HG02840 (cell line): ENCODE measurements around the gene REM1.
A peak's percentile ranks its signal among the peaks of the same experiment; 100 is the strongest.
"Not testable (repeated sequence)": the region's sequence is repeated elsewhere in the genome, so short reads cannot be mapped to it uniquely, and the experiment has no call there.

Source experiments
- ATAC-seq: cut with Tn5 transposase; IDR thresholded peaks from one replicate; pipeline ENCODE4 v1.9.1; 2021; ENCODE audit warnings: mild to moderate bottlenecking, moderate library complexity, moderate number of reproducible peaks; ENCODE audit not compliant: unreplicated experiment, low FRiP score

The REM1 gene

GRCh38 chr20:31474758-31475427, at the start of gene REM1, which contains the start of gene DEFB124:
Gene REM1, plus strand, starts transcription at chr20:31475288. Its CDS starts 1,158 bp downstream, at chr20:31476446.
Gene DEFB124, minus strand, starts transcription at chr20:31475127. Its CDS starts 2,114 bp downstream, at chr20:31473013.
- no peak for ATAC-seq

GRCh38 chr20:31425797-31426196, 49.3 kb upstream of the REM1 start:
- ATAC-seq = no peak

GRCh38 chr20:31426891-31427551, 48.1 kb upstream of the REM1 start:
- not testable (repeated sequence) for ATAC-seq

GRCh38 chr20:31427576-31427975, 47.5 kb upstream of the REM1 start:
- ATAC-seq = not testable (repeated sequence)

GRCh38 chr20:31430568-31431115, 44.4 kb upstream of the REM1 start:
- no peak for ATAC-seq

GRCh38 chr20:31440012-31440659, 35.0 kb upstream of the REM1 start, which contains the start of gene DEFB123:
Gene DEFB123, plus strand, starts transcription at chr20:31440632. Its CDS starts 67 bp downstream, at chr20:31440699.
- no peak for ATAC-seq

- no peak for ATAC-seq
Measured at GRCh38 chr20:31446084-31446819, 28.8 kb upstream of the REM1 start.

- no peak for ATAC-seq
Measured at GRCh38 chr20:31449511-31450414, 25.3 kb upstream of the REM1 start.

GRCh38 chr20:31452575-31452974, 22.5 kb upstream of the REM1 start:
- ATAC-seq = no peak

GRCh38 chr20:31454361-31454760, 20.7 kb upstream of the REM1 start:
- ATAC-seq = no peak

GRCh38 chr20:31470946-31471345, 4.1 kb upstream of the REM1 start:
- ATAC-seq = not testable (repeated sequence)

GRCh38 chr20:31472395-31473330, 2.4 kb upstream of the REM1 start:
- no peak for ATAC-seq

GRCh38 chr20:31473331-31474096, 1.6 kb upstream of the REM1 start:
- no peak for ATAC-seq

- ATAC-seq = peak; percentile 64
Measured at GRCh38 chr20:31474097-31474436, 1.0 kb upstream of the REM1 start.

- no peak for ATAC-seq
Measured at GRCh38 chr20:31475472-31476293, 595 bp downstream of the REM1 start.

- ATAC-seq = no peak
Measured at GRCh38 chr20:31476294-31476585, 1.2 kb downstream of the REM1 start.

GRCh38 chr20:31476643-31477215, 1.6 kb downstream of the REM1 start:
- ATAC-seq = no peak
